ENCODE results near the gene ZNF280A.

- TF ChIP-seq EZH2 (IDR thresholded peaks at IDR 0.05; ENCODE audit: borderline replicate concordance) (no peak), CTCF (IDR thresholded peaks at IDR 0.05; ENCODE audit: poor library complexity) (no peak), EZH2phosphoT487 (IDR thresholded peaks at IDR 0.05; ENCODE audit: low read depth, severe bottlenecking, unreplicated experiment) (no peak)
Measured at GRCh38 chr22:22498267-22498666, 21.8 kb downstream of the ZNF280A start.

Measured in hepatocyte (in vitro differentiated cells).